ENCODE measurements around the gene TGFA. TPM values are rescaled to one million over a fixed set of nuclear protein-coding genes. Genes with fewer than 3 reads are reported as not detected.

Gene TGFA
- total RNA-seq, 1 donor from 2014 or later: not detected

DNA sequence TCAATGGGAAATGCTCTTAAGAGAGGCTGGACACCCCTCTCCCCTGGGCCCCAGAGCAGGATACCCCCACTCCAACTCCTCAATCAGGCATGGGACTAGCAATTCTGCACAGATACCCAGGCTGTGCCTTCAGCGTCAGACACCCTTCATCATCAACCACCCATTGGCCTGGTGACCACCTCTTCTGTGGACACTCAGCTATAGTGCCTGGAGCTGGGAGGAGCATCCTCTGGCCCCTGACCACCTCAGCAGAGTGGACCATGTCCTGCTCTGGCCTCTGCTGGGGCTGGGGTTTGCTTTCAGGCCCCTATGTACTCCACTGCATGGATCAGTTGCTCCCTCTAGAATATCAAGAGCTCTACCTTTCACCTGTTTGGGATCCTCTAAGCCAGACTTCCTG lies 35.1 kb downstream of the TGFA start:
- Mint-ChIP-seq H3K9me3 (no peaks in the 10 kb centered on the region), H3K27ac (no peak overlapping the region), H3K4me1 (peaks cover 6% of the 10 kb centered on the region), H3K27me3 (ENCODE audit: insufficient read depth, low read depth) (peaks cover 7% of the 10 kb centered on the region), H3K4me3 (no peak overlapping the region), H3K36me3 (no peaks in the 10 kb centered on the region)
- no peaks in the 10 kb centered on the region for H4K20me1 ChIP-seq (ENCODE audit: low read depth)
- no peaks in the 10 kb centered on the region for H3K9me3 ChIP-seq (ENCODE audit: low read depth)
- no peak for DNase-seq (ENCODE audit: low spot score)
- H3K27ac ChIP-seq: no peak overlapping the region
- H3K4me1 ChIP-seq: no peaks in the 10 kb centered on the region
- H3K4me3 ChIP-seq: no peak overlapping the region
- no peak overlapping the region for H3K4me2 ChIP-seq
- no peaks in the 10 kb centered on the region for H3K27me3 ChIP-seq
- H3F3A ChIP-seq (ENCODE audit: low read depth): no peaks in the 10 kb centered on the region
- H3K36me3 ChIP-seq: no peaks in the 10 kb centered on the region
- TF ChIP-seq, protein P1, sequence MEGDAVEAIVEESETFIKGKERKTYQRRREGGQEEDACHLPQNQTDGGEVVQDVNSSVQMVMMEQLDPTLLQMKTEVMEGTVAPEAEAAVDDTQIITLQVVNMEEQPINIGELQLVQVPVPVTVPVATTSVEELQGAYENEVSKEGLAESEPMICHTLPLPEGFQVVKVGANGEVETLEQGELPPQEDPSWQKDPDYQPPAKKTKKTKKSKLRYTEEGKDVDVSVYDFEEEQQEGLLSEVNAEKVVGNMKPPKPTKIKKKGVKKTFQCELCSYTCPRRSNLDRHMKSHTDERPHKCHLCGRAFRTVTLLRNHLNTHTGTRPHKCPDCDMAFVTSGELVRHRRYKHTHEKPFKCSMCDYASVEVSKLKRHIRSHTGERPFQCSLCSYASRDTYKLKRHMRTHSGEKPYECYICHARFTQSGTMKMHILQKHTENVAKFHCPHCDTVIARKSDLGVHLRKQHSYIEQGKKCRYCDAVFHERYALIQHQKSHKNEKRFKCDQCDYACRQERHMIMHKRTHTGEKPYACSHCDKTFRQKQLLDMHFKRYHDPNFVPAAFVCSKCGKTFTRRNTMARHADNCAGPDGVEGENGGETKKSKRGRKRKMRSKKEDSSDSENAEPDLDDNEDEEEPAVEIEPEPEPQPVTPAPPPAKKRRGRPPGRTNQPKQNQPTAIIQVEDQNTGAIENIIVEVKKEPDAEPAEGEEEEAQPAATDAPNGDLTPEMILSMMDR (IDR thresholded peaks at IDR 0.05): no peak
- TF ChIP-seq EZH2phosphoT487 (IDR thresholded peaks at IDR 0.05) (no peak), EZH2 (IDR thresholded peaks at IDR 0.05) (no peak)
- no peak overlapping the region for H3K9ac ChIP-seq
- H2AFZ ChIP-seq (replicated peaks): no peak overlapping the region
- no peaks in the 10 kb centered on the region for H3K79me2 ChIP-seq (ENCODE audit: low read depth)

DNA sequence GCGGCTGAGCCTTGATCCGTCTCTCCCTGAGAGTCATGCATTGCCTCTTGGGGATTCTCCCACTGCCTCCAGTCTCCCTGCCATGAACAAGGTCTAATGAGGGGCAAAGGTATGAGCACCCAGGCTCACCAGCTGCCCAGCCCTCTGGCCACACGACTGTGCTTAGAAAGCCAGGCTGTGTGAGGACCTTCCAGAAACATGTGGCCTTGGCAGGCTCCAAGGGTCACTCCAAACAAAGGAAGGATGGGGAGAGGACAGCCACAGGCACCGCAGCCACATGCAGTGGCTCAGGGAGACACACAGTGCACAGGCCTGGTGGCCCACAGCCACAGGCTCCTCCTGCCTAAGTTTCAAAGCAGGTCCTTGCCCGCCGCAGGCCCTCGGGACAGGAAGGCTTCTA lies 35.8 kb downstream of the TGFA start:
- H3K9ac ChIP-seq: no peak overlapping the region
- H3K4me1 ChIP-seq: no peaks in the 10 kb centered on the region
- H3K27ac ChIP-seq: no peak overlapping the region
- H4K20me1 ChIP-seq (ENCODE audit: low read depth): no peaks in the 10 kb centered on the region
- H3K27ac Mint-ChIP-seq: no peak overlapping the region
- H3K36me3 ChIP-seq: no peaks in the 10 kb centered on the region
- no peak overlapping the region for H3K4me3 Mint-ChIP-seq
- H3K4me3 ChIP-seq: no peak overlapping the region
- H3K4me1 Mint-ChIP-seq: peaks cover 10% of the 10 kb centered on the region
- no peak for TF ChIP-seq EZH2 (IDR thresholded peaks at IDR 0.05)
- TF ChIP-seq, protein P1 (IDR thresholded peaks at IDR 0.05): no peak
- DNase-seq (ENCODE audit: low spot score): no peak
- no peaks in the 10 kb centered on the region for H3F3A ChIP-seq (ENCODE audit: low read depth)
- H3K79me2 ChIP-seq (ENCODE audit: low read depth): no peaks in the 10 kb centered on the region
- H3K9me3 ChIP-seq (ENCODE audit: low read depth): no peaks in the 10 kb centered on the region
- no peaks in the 10 kb centered on the region for H3K36me3 Mint-ChIP-seq
- no peaks in the 10 kb centered on the region for H3K27me3 ChIP-seq
- H2AFZ ChIP-seq (replicated peaks): no peak overlapping the region
- H3K4me2 ChIP-seq: no peak overlapping the region
- no peaks in the 10 kb centered on the region for H3K9me3 Mint-ChIP-seq
- H3K27me3 Mint-ChIP-seq (ENCODE audit: insufficient read depth, low read depth): peaks cover 7% of the 10 kb centered on the region

DNA sequence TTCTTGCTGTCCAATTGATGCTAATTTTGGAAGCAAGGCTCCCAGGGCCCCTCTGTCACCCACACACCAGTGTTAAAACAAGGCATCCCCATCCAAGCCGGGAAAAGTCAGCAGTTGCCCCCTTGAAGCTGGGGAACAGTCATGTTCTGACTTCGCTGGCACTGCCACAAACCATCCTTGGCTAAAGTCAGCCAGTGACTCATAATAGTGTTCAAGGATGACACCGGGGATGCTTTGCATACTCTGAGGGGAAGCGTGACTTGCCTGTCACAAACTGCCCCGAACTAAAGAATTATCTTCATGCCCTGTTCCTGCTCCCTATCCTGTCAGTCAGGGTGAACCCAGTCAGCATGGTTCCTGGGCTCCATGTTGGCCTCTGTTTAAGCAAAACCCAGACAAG lies 37.0 kb downstream of the TGFA start:
- Mint-ChIP-seq H3K36me3 (no peaks in the 10 kb centered on the region), H3K9me3 (no peaks in the 10 kb centered on the region), H3K27me3 (ENCODE audit: insufficient read depth, low read depth) (peaks cover 7% of the 10 kb centered on the region), H3K4me1 (peaks cover 10% of the 10 kb centered on the region), H3K27ac (no peak overlapping the region), H3K4me3 (no peak overlapping the region)
- no peaks in the 10 kb centered on the region for H3K9me3 ChIP-seq (ENCODE audit: low read depth)
- no peaks in the 10 kb centered on the region for H3F3A ChIP-seq (ENCODE audit: low read depth)
- H3K27me3 ChIP-seq: no peaks in the 10 kb centered on the region
- DNase-seq (ENCODE audit: low spot score): no peak
- no peak overlapping the region for H2AFZ ChIP-seq (replicated peaks)
- no peak overlapping the region for H3K9ac ChIP-seq
- H3K79me2 ChIP-seq (ENCODE audit: low read depth): no peaks in the 10 kb centered on the region
- H3K4me3 ChIP-seq: no peak overlapping the region
- H3K4me1 ChIP-seq: no peaks in the 10 kb centered on the region
- no peak overlapping the region for H3K4me2 ChIP-seq
- H3K27ac ChIP-seq: no peak overlapping the region
- H4K20me1 ChIP-seq (ENCODE audit: low read depth): no peaks in the 10 kb centered on the region
- no peak for TF ChIP-seq EZH2 (IDR thresholded peaks at IDR 0.05)
- no peak for TF ChIP-seq EZH2phosphoT487 (IDR thresholded peaks at IDR 0.05)
- TF ChIP-seq, protein P1 (IDR thresholded peaks at IDR 0.05): no peak
- H3K36me3 ChIP-seq: no peaks in the 10 kb centered on the region

GRCh38 chr2:70515938-70516337 lies 37.7 kb downstream of the TGFA start:
- TF ChIP-seq, protein P1 (IDR thresholded peaks at IDR 0.05): no peak
- TF ChIP-seq EZH2phosphoT487 (IDR thresholded peaks at IDR 0.05): no peak
- no peak for TF ChIP-seq EZH2 (IDR thresholded peaks at IDR 0.05)
- no peaks in the 10 kb centered on the region for H3K27me3 ChIP-seq
- H4K20me1 ChIP-seq (ENCODE audit: low read depth): no peaks in the 10 kb centered on the region
- H3K36me3 Mint-ChIP-seq: no peaks in the 10 kb centered on the region
- H3K9ac ChIP-seq: no peak overlapping the region
- H3K4me3 Mint-ChIP-seq: no peak overlapping the region
- no peak for DNase-seq (ENCODE audit: low spot score)
- H3F3A ChIP-seq (ENCODE audit: low read depth): no peaks in the 10 kb centered on the region
- H3K4me2 ChIP-seq: no peak overlapping the region
- no peak overlapping the region for H2AFZ ChIP-seq (replicated peaks)
- peaks cover 7% of the 10 kb centered on the region for H3K27me3 Mint-ChIP-seq (ENCODE audit: insufficient read depth, low read depth)
- H3K79me2 ChIP-seq (ENCODE audit: low read depth): no peaks in the 10 kb centered on the region
- H3K4me1 Mint-ChIP-seq: peaks cover 10% of the 10 kb centered on the region
- H3K4me1 ChIP-seq: no peaks in the 10 kb centered on the region
- H3K4me3 ChIP-seq: no peak overlapping the region
- H3K27ac ChIP-seq: no peak overlapping the region
- H3K9me3 ChIP-seq (ENCODE audit: low read depth): no peaks in the 10 kb centered on the region
- no peak overlapping the region for H3K27ac Mint-ChIP-seq
- no peaks in the 10 kb centered on the region for H3K9me3 Mint-ChIP-seq
- H3K36me3 ChIP-seq: no peaks in the 10 kb centered on the region
